WTC11 (cell line): ENCODE results near the gene CGRRF1. TPM values are rescaled to one million over a fixed set of nuclear protein-coding genes. Genes with fewer than 3 reads are reported as not detected.

Experiments
- ATAC-seq: fragments of 200-7000 bp; cut with Tn5 transposase; 2 replicates; pipeline ENCODE4 v1.10.0; 2021; ENCODE audit warnings: mild to moderate bottlenecking, moderate library complexity
- CTCF ChIA-PET: fragments of 300-600 bp; sonication (Branson Sonifier 250); formaldehyde crosslinking; loops from one replicate; lab custom pipeline; 2021; ENCODE audit warnings: antibody characterized with exemption; lab: Charles Lee
- POLR2A ChIA-PET: fragments of 350-600 bp; sonication (Branson Sonifier 250); formaldehyde crosslinking; loops from one replicate; lab custom pipeline; 2021; ENCODE audit warnings: antibody characterized with exemption; lab: Charles Lee
- DNase-seq: peaks from one replicate; pipeline ENCODE4 v3.0.0; 2021; ENCODE audit warnings: low spot score
- H3K27ac Mint-ChIP-seq: 2 replicates; pipeline ENCODE4 v1.8.0; 2021; ENCODE audit warnings: mixed read lengths
- H3K27me3 Mint-ChIP-seq: 2 replicates; pipeline ENCODE4 v1.8.0; 2021; ENCODE audit warnings: low read depth, mild to moderate bottlenecking, moderate library complexity, mixed read lengths
- H3K36me3 Mint-ChIP-seq: 2 replicates; pipeline ENCODE4 v1.8.0; 2021; ENCODE audit warnings: mixed read lengths
- H3K4me1 Mint-ChIP-seq: 2 replicates; pipeline ENCODE4 v1.8.0; 2022; ENCODE audit warnings: mixed read lengths
- H3K4me3 Mint-ChIP-seq: 2 replicates; pipeline ENCODE4 v1.8.0; 2021; ENCODE audit warnings: mild to moderate bottlenecking, moderate library complexity, mixed read lengths
- H3K9me3 Mint-ChIP-seq: 2 replicates; pipeline ENCODE4 v1.8.0; 2021; ENCODE audit warnings: mixed read lengths
- ATF1 ChIP-seq: sonication (generic); formaldehyde crosslinking; IDR thresholded peaks from 2 replicates; pipeline ENCODE4 v1.8.1; 2023; ENCODE audit warnings: mild to moderate bottlenecking, moderate library complexity, missing genetic modification reagents
- CREM ChIP-seq: sonication (generic); formaldehyde crosslinking; IDR thresholded peaks from 2 replicates; pipeline ENCODE4 v1.8.1; 2022; ENCODE audit warnings: mild to moderate bottlenecking, missing genetic modification reagents, moderate library complexity
- FOXK1 ChIP-seq: sonication (generic); formaldehyde crosslinking; IDR thresholded peaks from 2 replicates; pipeline ENCODE4 v1.8.0; 2022; ENCODE audit warnings: mild to moderate bottlenecking, moderate library complexity, missing genetic modification reagents
- GRHL2 ChIP-seq: fragments of 250-450 bp; sonication (Bioruptor Pico); IDR thresholded peaks from 2 replicates; pipeline ENCODE4 v1.8.0; 2022; ENCODE audit warnings: mild to moderate bottlenecking, moderate library complexity; ENCODE audit not compliant: insufficient replicate concordance, severe bottlenecking
- IRF2 ChIP-seq: sonication (generic); formaldehyde crosslinking; IDR thresholded peaks from 2 replicates; pipeline ENCODE4 v1.8.0; 2022; ENCODE audit warnings: low read depth, missing genetic modification reagents, borderline replicate concordance
- JAZF1 ChIP-seq: fragments of 250-450 bp; sonication (Bioruptor Pico); IDR thresholded peaks from 2 replicates; pipeline ENCODE4 v1.9.0; 2021; ENCODE audit warnings: moderate library complexity, mild to moderate bottlenecking, inconsistent platforms
- KAT7 ChIP-seq: sonication (generic); formaldehyde crosslinking; IDR thresholded peaks from 2 replicates; pipeline ENCODE4 v1.8.1; 2023; ENCODE audit warnings: missing genetic modification reagents, mild to moderate bottlenecking, borderline replicate concordance
- NR1H2 ChIP-seq: sonication (generic); formaldehyde crosslinking; IDR thresholded peaks from 2 replicates; pipeline ENCODE4 v1.9.0; 2021; ENCODE audit warnings: mild to moderate bottlenecking, moderate library complexity, missing genetic modification reagents
- NR3C1 ChIP-seq: sonication (generic); formaldehyde crosslinking; conservative IDR thresholded peaks from 2 replicates; pipeline ENCODE4 v1.8.1; 2023; ENCODE audit warnings: low read depth, mild to moderate bottlenecking, missing genetic modification reagents
- ZNF121 ChIP-seq: sonication (generic); formaldehyde crosslinking; IDR thresholded peaks from 2 replicates; pipeline ENCODE4 v1.8.0; 2023; ENCODE audit warnings: missing genetic modification reagents
- ZNF263 ChIP-seq: sonication (generic); formaldehyde crosslinking; IDR thresholded peaks from 2 replicates; pipeline ENCODE4 v1.8.1; 2022; ENCODE audit warnings: low read depth, mild to moderate bottlenecking, moderate library complexity, missing genetic modification reagents
- ZNF317 ChIP-seq: sonication (generic); formaldehyde crosslinking; IDR thresholded peaks from 2 replicates; pipeline ENCODE4 v1.8.1; 2023; ENCODE audit warnings: low read depth, mild to moderate bottlenecking, moderate library complexity, missing genetic modification reagents, borderline replicate concordance
- ZNF423 ChIP-seq: fragments of 250-450 bp; sonication (Bioruptor Pico); IDR thresholded peaks from 2 replicates; pipeline ENCODE4 v2.1.2; 2022; ENCODE audit warnings: mild to moderate bottlenecking, moderate library complexity
- total RNA-seq: library from RNA; stranded (reverse); gene quantifications from 3 replicates; pipeline ENCODE4 v1.2.3, GENCODE V29; 2021
- TF ChIP-seq, protein P1 (sequence below): fragments of 250-450 bp; sonication (Bioruptor Pico); IDR thresholded peaks from 2 replicates; pipeline ENCODE4 v1.9.0; 2021; ENCODE audit warnings: mild to moderate bottlenecking, borderline replicate concordance
- TF ChIP-seq, protein P2 (sequence below): sonication (generic); formaldehyde crosslinking; IDR thresholded peaks from 2 replicates; pipeline ENCODE4 v1.8.0; 2023; ENCODE audit warnings: missing genetic modification reagents
- TF ChIP-seq, protein P3 (sequence below): sonication (generic); formaldehyde crosslinking; conservative IDR thresholded peaks from 2 replicates; pipeline ENCODE4 v1.8.1; 2022; ENCODE audit warnings: mild to moderate bottlenecking, missing genetic modification reagents
- TF ChIP-seq, protein P4 (sequence below): sonication (generic); formaldehyde crosslinking; IDR thresholded peaks from 2 replicates; pipeline ENCODE4 v1.8.0; 2022; ENCODE audit warnings: mild to moderate bottlenecking, missing genetic modification reagents
- TF ChIP-seq, protein P5 (sequence below): sonication (generic); formaldehyde crosslinking; IDR thresholded peaks from 2 replicates; pipeline ENCODE4 v1.8.0; 2022; ENCODE audit warnings: mild to moderate bottlenecking, missing genetic modification reagents
- TF ChIP-seq, protein P6 (sequence below): sonication (generic); formaldehyde crosslinking; IDR thresholded peaks from 2 replicates; pipeline ENCODE4 v1.8.1; 2023; ENCODE audit warnings: mild to moderate bottlenecking, missing genetic modification reagents, moderate library complexity
- TF ChIP-seq, protein P7 (sequence below): sonication (generic); formaldehyde crosslinking; conservative IDR thresholded peaks from 2 replicates; pipeline ENCODE4 v1.8.1; 2023; ENCODE audit warnings: mild to moderate bottlenecking, low read depth, missing genetic modification reagents, moderate library complexity
- TF ChIP-seq, protein P8 (sequence below): sonication (generic); formaldehyde crosslinking; IDR thresholded peaks from 2 replicates; pipeline ENCODE4 v1.8.1; 2022; ENCODE audit warnings: low read depth, missing genetic modification reagents, borderline replicate concordance
- TF ChIP-seq, protein P9 (sequence below): sonication (generic); formaldehyde crosslinking; IDR thresholded peaks from 2 replicates; pipeline ENCODE4 v1.8.1; 2022; ENCODE audit warnings: mild to moderate bottlenecking, missing genetic modification reagents, moderate library complexity, borderline replicate concordance

Gene CGRRF1
- total RNA-seq, 1 experiment from 2014 or later = 15.1 TPM

DNA sequence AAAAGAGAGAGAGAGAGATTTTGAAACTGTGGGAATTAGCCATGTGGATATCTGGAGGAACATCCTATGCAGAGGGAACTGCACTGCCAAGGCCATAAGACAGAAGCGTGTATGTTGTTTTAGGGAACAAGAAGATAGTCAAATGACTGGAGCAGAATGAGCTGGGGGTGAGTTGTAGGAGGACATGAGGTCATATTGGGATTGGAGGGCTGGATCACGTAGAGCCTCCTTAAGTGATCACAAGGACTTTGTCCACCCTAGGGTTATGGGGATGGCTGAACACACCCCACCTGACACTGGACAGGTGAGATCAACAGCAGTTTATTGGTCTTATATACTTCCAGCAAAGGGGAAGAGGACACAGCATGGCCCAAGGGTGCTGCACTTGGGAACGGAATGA is 8.2 kb upstream of the CGRRF1 start:
- ChIA-PET CTCF (interaction anchor here (1.2 kb wide), 1 partner anchor 8 kb away, joined by 8 read pairs; no protein-coding TSS in a partner anchor), POLR2A (no interaction called here)
- Mint-ChIP-seq H3K36me3 (no peaks in the 10 kb centered on the region), H3K27ac (no peak overlapping the region), H3K9me3 (peaks cover 4% of the 10 kb centered on the region), H3K4me3 (no peak overlapping the region), H3K27me3 (peaks cover 6% of the 10 kb centered on the region; the same call in 1 of the 2 replicates), H3K4me1 (no peaks in the 10 kb centered on the region)
- DNase-seq (no peak), ATAC-seq (no peak)
- no peak for TF ChIP-seq FOXK1 (CRISPR knock-in tag)
- TF ChIP-seq, protein P1, sequence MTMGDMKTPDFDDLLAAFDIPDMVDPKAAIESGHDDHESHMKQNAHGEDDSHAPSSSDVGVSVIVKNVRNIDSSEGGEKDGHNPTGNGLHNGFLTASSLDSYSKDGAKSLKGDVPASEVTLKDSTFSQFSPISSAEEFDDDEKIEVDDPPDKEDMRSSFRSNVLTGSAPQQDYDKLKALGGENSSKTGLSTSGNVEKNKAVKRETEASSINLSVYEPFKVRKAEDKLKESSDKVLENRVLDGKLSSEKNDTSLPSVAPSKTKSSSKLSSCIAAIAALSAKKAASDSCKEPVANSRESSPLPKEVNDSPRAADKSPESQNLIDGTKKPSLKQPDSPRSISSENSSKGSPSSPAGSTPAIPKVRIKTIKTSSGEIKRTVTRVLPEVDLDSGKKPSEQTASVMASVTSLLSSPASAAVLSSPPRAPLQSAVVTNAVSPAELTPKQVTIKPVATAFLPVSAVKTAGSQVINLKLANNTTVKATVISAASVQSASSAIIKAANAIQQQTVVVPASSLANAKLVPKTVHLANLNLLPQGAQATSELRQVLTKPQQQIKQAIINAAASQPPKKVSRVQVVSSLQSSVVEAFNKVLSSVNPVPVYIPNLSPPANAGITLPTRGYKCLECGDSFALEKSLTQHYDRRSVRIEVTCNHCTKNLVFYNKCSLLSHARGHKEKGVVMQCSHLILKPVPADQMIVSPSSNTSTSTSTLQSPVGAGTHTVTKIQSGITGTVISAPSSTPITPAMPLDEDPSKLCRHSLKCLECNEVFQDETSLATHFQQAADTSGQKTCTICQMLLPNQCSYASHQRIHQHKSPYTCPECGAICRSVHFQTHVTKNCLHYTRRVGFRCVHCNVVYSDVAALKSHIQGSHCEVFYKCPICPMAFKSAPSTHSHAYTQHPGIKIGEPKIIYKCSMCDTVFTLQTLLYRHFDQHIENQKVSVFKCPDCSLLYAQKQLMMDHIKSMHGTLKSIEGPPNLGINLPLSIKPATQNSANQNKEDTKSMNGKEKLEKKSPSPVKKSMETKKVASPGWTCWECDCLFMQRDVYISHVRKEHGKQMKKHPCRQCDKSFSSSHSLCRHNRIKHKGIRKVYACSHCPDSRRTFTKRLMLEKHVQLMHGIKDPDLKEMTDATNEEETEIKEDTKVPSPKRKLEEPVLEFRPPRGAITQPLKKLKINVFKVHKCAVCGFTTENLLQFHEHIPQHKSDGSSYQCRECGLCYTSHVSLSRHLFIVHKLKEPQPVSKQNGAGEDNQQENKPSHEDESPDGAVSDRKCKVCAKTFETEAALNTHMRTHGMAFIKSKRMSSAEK (CRISPR knock-in tag) = no peak
- TF ChIP-seq, protein P2, sequence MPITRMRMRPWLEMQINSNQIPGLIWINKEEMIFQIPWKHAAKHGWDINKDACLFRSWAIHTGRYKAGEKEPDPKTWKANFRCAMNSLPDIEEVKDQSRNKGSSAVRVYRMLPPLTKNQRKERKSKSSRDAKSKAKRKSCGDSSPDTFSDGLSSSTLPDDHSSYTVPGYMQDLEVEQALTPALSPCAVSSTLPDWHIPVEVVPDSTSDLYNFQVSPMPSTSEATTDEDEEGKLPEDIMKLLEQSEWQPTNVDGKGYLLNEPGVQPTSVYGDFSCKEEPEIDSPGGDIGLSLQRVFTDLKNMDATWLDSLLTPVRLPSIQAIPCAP (CRISPR knock-in tag) = no peak
- no peak for TF ChIP-seq JAZF1
- no peak for TF ChIP-seq ZNF423 (CRISPR knock-in tag)
- no peak for TF ChIP-seq NR1H2 (CRISPR knock-in tag)
- TF ChIP-seq, protein P3, sequence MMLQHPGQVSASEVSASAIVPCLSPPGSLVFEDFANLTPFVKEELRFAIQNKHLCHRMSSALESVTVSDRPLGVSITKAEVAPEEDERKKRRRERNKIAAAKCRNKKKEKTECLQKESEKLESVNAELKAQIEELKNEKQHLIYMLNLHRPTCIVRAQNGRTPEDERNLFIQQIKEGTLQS = no peak
- TF ChIP-seq ZNF317 = no peak
- TF ChIP-seq KAT7 (CRISPR knock-in tag) = no peak
- no peak for TF ChIP-seq GRHL2 (CRISPR knock-in tag)
- TF ChIP-seq, protein P4, sequence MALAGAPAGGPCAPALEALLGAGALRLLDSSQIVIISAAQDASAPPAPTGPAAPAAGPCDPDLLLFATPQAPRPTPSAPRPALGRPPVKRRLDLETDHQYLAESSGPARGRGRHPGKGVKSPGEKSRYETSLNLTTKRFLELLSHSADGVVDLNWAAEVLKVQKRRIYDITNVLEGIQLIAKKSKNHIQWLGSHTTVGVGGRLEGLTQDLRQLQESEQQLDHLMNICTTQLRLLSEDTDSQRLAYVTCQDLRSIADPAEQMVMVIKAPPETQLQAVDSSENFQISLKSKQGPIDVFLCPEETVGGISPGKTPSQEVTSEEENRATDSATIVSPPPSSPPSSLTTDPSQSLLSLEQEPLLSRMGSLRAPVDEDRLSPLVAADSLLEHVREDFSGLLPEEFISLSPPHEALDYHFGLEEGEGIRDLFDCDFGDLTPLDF = no peak
- TF ChIP-seq, protein P5, sequence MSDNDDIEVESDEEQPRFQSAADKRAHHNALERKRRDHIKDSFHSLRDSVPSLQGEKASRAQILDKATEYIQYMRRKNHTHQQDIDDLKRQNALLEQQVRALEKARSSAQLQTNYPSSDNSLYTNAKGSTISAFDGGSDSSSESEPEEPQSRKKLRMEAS = no peak
- no peak for TF ChIP-seq NR3C1
- TF ChIP-seq ZNF263 = no peak

DNA sequence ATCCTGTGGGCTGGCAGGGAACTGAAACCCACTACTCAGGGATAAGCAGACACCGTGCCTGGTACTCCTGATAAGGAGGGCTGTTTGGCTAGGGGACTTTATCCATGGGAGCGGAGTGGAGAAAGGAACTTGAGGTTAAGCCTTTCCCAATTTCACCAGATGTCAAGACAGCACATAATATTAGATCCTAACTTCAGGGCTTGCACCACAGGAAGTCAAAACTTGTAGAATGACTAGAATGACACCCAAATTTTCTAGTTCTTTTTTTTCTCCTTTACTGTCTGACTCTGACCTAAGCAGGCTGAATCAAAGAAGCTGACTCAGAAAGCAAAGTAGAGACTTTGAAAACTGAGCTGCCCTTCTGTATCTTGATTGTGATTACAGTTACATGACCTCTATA is 7.1 kb upstream of the CGRRF1 start:
- H3K9me3 Mint-ChIP-seq = peaks cover 4% of the 10 kb centered on the region
- ChIA-PET CTCF (interaction anchor here (1.2 kb wide), 1 partner anchor 9 kb away, joined by 8 read pairs; no protein-coding TSS in a partner anchor), POLR2A (no interaction called here)
- ATAC-seq (no peak), DNase-seq (no peak)
- H3K4me3 Mint-ChIP-seq = no peak overlapping the region
- H3K4me1 Mint-ChIP-seq = no peaks in the 10 kb centered on the region
- H3K27ac Mint-ChIP-seq = no peak overlapping the region
- H3K27me3 Mint-ChIP-seq = peaks cover 6% of the 10 kb centered on the region
- no peaks in the 10 kb centered on the region for H3K36me3 Mint-ChIP-seq
- TF ChIP-seq CREM (CRISPR knock-in tag) (no peak), IRF2 (no peak), ZNF121 (CRISPR knock-in tag) (no peak), ATF1 (CRISPR knock-in tag) (no peak), KAT7 (CRISPR knock-in tag) (no peak)
- TF ChIP-seq, protein P6, sequence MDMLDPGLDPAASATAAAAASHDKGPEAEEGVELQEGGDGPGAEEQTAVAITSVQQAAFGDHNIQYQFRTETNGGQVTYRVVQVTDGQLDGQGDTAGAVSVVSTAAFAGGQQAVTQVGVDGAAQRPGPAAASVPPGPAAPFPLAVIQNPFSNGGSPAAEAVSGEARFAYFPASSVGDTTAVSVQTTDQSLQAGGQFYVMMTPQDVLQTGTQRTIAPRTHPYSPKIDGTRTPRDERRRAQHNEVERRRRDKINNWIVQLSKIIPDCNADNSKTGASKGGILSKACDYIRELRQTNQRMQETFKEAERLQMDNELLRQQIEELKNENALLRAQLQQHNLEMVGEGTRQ (CRISPR knock-in tag) = no peak
- TF ChIP-seq, protein P7, sequence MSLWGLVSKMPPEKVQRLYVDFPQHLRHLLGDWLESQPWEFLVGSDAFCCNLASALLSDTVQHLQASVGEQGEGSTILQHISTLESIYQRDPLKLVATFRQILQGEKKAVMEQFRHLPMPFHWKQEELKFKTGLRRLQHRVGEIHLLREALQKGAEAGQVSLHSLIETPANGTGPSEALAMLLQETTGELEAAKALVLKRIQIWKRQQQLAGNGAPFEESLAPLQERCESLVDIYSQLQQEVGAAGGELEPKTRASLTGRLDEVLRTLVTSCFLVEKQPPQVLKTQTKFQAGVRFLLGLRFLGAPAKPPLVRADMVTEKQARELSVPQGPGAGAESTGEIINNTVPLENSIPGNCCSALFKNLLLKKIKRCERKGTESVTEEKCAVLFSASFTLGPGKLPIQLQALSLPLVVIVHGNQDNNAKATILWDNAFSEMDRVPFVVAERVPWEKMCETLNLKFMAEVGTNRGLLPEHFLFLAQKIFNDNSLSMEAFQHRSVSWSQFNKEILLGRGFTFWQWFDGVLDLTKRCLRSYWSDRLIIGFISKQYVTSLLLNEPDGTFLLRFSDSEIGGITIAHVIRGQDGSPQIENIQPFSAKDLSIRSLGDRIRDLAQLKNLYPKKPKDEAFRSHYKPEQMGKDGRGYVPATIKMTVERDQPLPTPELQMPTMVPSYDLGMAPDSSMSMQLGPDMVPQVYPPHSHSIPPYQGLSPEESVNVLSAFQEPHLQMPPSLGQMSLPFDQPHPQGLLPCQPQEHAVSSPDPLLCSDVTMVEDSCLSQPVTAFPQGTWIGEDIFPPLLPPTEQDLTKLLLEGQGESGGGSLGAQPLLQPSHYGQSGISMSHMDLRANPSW = no peak
- TF ChIP-seq, protein P8, sequence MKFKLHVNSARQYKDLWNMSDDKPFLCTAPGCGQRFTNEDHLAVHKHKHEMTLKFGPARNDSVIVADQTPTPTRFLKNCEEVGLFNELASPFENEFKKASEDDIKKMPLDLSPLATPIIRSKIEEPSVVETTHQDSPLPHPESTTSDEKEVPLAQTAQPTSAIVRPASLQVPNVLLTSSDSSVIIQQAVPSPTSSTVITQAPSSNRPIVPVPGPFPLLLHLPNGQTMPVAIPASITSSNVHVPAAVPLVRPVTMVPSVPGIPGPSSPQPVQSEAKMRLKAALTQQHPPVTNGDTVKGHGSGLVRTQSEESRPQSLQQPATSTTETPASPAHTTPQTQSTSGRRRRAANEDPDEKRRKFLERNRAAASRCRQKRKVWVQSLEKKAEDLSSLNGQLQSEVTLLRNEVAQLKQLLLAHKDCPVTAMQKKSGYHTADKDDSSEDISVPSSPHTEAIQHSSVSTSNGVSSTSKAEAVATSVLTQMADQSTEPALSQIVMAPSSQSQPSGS = no peak
- TF ChIP-seq, protein P9, sequence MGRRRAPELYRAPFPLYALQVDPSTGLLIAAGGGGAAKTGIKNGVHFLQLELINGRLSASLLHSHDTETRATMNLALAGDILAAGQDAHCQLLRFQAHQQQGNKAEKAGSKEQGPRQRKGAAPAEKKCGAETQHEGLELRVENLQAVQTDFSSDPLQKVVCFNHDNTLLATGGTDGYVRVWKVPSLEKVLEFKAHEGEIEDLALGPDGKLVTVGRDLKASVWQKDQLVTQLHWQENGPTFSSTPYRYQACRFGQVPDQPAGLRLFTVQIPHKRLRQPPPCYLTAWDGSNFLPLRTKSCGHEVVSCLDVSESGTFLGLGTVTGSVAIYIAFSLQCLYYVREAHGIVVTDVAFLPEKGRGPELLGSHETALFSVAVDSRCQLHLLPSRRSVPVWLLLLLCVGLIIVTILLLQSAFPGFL (CRISPR knock-in tag) = no peak
